Mucosa of descending colon (tissue), 3 donors: ENCODE results near the gene UBE2Q1. TPM values are rescaled to one million over a fixed set of nuclear protein-coding genes. Genes with fewer than 3 reads are reported as not detected.

ENCODE experiments used
- ATAC-seq: fragments of 200-7000 bp; cut with Tn5 transposase; one replicate; pipeline ENCODE4 v1.9.1; 2020; ENCODE audit warnings: mild to moderate bottlenecking, moderate library complexity
- DNase-seq, 3 donors: peaks; one replicate each; pipeline ENCODE4 v3.0.0-alpha.2; 2020
- H3K36me3 ChIP-seq: fragments of 200-600 bp; one replicate; pipeline ENCODE4 v1.8.0; 2021; ENCODE audit warnings: low read depth, mild to moderate bottlenecking
- H3K4me1 ChIP-seq: fragments of 200-600 bp; one replicate; pipeline ENCODE4 v1.8.0; 2021; ENCODE audit warnings: low read depth, mild to moderate bottlenecking
- H3K4me3 ChIP-seq: fragments of 200-600 bp; one replicate; pipeline ENCODE4 v1.8.0; 2021; ENCODE audit warnings: mild to moderate bottlenecking
- H3K9me3 ChIP-seq: fragments of 200-600 bp; one replicate; pipeline ENCODE4 v1.8.0; 2021; ENCODE audit warnings: mild to moderate bottlenecking
- CTCF ChIP-seq: fragments of 200-600 bp; IDR thresholded peaks from one replicate; pipeline ENCODE4 v1.8.0; 2022; ENCODE audit warnings: antibody characterized with exemption, mild to moderate bottlenecking
- intact Hi-C, 2 donors: fragments of 100-400 bp; cut with DNase I in 1 of 2; cut with micrococcal nuclease in 1 of 2; formaldehyde crosslinking; loops; one replicate each; pipeline versions ENCODE4 v1.11.0 to v1.11.1; 2022; cut with DNase I, micrococcal nuclease
- total RNA-seq, 3 donors: library from RNA; stranded (reverse); fragmentation: NEBNext Ultra II Directional in 2 of 3; extraction: Animal tissue kit (Norgen Biotek cat#: 25700) in 2 of 3; gene quantifications; one replicate each; pipeline versions ENCODE4 v1.2.1 to v1.2.4, GENCODE V29; 2021 to 2023
- donor health status: DM: no; HTN: no; CAD: no; lungs with moderate emphysema.
- donor health status: DM: no; HTN: no; CAD: no.
- donor health status: DM: no; HTN: yes; CAD: no.

UBE2Q1 gene
- total RNA-seq, 3 donors from 2014 or later = 52.8 to 81.7 (median 81.0) TPM

DNA sequence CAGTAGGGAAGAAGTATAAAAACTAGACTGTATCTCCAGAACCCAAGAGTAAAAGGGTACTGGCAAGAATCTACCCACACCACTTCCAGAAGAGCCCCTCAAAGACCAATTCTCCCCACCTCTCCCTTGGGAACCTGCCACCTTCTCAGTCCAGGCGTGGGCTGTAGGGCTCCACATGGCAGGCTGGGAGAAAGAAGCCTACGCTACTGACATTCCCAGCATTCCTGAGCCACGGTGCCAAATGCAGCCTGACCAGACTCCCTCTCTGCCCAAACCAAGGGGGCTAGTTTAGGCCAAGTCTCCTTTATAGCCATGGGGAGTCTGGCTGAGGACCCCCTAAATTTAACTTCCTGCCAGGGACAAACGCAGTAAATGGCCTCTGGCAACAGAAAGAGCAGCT is 2.0 kb downstream of the UBE2Q1 start:
- H3K36me3 ChIP-seq = peaks cover 36% of the 10 kb centered on the region
- H3K4me3 ChIP-seq = no peak overlapping the region
- ATAC-seq (no peak), DNase-seq (no peak)
- no peak for TF ChIP-seq CTCF
- peaks cover 26% of the 10 kb centered on the region for H3K4me1 ChIP-seq
- H3K9me3 ChIP-seq = no peaks in the 10 kb centered on the region
- intact Hi-C loops = no loop called here

GRCh38 chr1:154553056-154554030 is 5.1 kb downstream of the UBE2Q1 start:
- Histone ChIP-seq H3K36me3 (peaks cover 43% of the 10 kb centered on the region), H3K4me1 (peaks cover 27% of the 10 kb centered on the region), H3K9me3 (no peaks in the 10 kb centered on the region), H3K4me3 (no peak overlapping the region)
- intact Hi-C loops = no loop called here
- no peak for TF ChIP-seq CTCF
- DNase-seq = no peak
- no peak for ATAC-seq

GRCh38 chr1:154552036-154552435 is 6.4 kb downstream of the UBE2Q1 start:
- no peaks in the 10 kb centered on the region for H3K9me3 ChIP-seq
- H3K4me1 ChIP-seq = peaks cover 21% of the 10 kb centered on the region
- ATAC-seq (no peak), DNase-seq (no peak)
- intact Hi-C loops = no loop called here
- no peak overlapping the region for H3K4me3 ChIP-seq
- H3K36me3 ChIP-seq = peaks cover 43% of the 10 kb centered on the region
- TF ChIP-seq CTCF = no peak

- intact Hi-C loops = no loop called here
- TF ChIP-seq CTCF = no peak
- Histone ChIP-seq H3K4me1 (peaks cover 15% of the 10 kb centered on the region), H3K9me3 (no peaks in the 10 kb centered on the region), H3K36me3 (peaks cover 43% of the 10 kb centered on the region), H3K4me3 (no peak overlapping the region)
- DNase-seq (peak in 2 of 3 donors; percentile 19 to 38), ATAC-seq (peak; percentile 62)
These were observed 7.0 kb downstream of the UBE2Q1 start for GRCh38 chr1:154551474-154551873.

- no peak for TF ChIP-seq CTCF
- Histone ChIP-seq H3K9me3 (no peaks in the 10 kb centered on the region), H3K4me3 (no peak overlapping the region), H3K4me1 (peaks cover 10% of the 10 kb centered on the region), H3K36me3 (peaks cover 43% of the 10 kb centered on the region)
- intact Hi-C loops = no loop called here
- no peak for ATAC-seq
- DNase-seq = no peak
These were observed 7.8 kb downstream of the UBE2Q1 start for GRCh38 chr1:154550657-154551056.
